ENCODE measurements around the gene TGFBR3L.

The TGFBR3L gene

DNA sequence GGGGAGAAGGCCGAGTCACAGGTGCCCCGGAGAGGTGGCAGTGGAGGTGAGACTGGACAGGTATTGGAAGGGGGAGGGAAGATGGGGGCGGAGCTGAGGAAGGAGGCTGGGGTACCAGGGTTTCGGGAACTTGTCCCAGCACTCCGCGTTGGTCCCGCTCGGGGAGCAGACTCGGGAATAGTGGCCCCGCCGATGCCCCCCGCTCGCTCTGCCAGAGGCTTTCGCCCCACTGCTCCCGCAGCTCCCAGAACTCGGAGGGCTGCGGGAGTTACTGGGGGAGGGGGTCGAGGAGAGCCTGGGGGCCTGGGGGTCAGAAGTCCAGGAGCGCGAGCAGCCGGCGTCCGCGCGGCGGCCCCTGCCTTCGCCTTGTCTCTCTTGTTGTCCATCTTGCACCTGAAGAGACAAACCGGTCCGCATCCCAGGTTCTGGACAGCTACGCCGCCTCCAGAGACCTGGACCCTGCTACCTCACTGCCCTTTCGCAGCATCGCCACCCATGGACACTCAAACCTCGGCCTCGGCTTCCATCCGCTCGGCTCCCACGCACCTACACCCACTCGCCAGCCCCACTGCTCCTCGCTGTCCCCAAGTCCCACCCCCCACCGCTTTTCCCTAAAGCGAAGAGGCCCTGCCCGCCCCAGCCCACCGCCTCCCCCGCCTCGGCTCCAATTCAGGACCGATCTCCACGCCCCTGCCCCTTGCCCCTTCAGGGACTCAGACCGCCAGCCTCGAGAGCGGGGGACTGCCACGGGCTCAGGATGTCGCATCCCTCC lies 41.1 kb upstream of the TGFBR3L start:
- H3K4me3 ChIP-seq (ENCODE audit: low read length), result no peak overlapping the region
- no peak for DNase-seq (ENCODE audit: low read depth)
- TF ChIP-seq, protein P1, sequence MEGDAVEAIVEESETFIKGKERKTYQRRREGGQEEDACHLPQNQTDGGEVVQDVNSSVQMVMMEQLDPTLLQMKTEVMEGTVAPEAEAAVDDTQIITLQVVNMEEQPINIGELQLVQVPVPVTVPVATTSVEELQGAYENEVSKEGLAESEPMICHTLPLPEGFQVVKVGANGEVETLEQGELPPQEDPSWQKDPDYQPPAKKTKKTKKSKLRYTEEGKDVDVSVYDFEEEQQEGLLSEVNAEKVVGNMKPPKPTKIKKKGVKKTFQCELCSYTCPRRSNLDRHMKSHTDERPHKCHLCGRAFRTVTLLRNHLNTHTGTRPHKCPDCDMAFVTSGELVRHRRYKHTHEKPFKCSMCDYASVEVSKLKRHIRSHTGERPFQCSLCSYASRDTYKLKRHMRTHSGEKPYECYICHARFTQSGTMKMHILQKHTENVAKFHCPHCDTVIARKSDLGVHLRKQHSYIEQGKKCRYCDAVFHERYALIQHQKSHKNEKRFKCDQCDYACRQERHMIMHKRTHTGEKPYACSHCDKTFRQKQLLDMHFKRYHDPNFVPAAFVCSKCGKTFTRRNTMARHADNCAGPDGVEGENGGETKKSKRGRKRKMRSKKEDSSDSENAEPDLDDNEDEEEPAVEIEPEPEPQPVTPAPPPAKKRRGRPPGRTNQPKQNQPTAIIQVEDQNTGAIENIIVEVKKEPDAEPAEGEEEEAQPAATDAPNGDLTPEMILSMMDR (IDR thresholded peaks at IDR 0.05; ENCODE audit: insufficient read depth, low read depth, low read length, missing control alignments), result no peak

DNA sequence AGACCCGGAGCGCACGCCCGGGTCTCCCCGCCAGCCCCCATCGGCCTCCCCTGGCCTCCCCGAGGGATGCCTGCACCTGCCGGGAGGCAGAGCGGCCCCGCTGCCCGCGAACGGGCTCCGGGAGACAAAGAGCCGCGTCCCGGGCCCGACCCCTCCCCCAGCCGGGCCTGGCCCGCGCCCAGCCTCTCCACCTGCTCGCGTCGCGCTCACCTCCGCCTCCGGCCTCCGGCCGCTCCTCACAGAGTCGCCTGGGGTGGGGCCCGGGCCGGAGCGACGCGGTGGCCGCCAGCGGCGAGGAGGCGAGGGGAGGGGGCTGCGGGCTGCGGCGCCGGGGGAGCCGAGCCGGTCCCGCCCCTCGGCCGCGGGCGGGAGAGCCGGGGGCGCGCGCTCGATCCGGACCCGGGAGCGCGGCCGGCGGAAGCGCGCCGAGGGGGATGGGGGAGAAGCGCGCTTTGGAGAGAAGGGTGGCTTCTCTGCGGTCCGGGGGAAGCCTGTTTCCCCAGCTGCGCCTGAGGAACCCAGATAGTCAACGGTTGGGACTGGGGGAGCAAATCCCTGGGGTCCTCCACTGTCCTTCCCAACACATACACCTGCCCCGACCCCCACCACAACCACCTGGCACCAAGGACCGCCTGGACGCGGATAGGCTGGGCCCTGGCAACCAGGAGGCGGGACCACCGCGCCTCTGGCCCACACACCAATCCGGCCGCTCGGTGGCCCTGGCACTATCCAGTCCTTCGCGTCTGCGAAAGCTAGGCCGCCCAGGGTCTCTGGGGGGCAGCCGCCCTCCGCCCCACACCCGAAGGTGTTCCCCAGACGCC lies 40.3 kb upstream of the TGFBR3L start, which contains the start of gene PRR36:
PRR36 (minus strand) TSS at position 315 of the 821 bp plus-strand sequence. CDS start 701 bp downstream, outside the sequence.
- peak; percentile 24 for DNase-seq (ENCODE audit: low read depth)
- no peak within 1 kb of the TSS for H3K4me3 ChIP-seq (ENCODE audit: low read length)
- TF ChIP-seq, protein P1 (IDR thresholded peaks at IDR 0.05; ENCODE audit: insufficient read depth, low read depth, low read length, missing control alignments), result no peak

- H3K4me3 ChIP-seq (ENCODE audit: low read length), result no peak overlapping the region
- TF ChIP-seq, protein P1 (IDR thresholded peaks at IDR 0.05; ENCODE audit: insufficient read depth, low read depth, low read length, missing control alignments), result no peak
Observed at GRCh38 chr19:7874897-7875273, 39.7 kb upstream of the TGFBR3L start.

DNA sequence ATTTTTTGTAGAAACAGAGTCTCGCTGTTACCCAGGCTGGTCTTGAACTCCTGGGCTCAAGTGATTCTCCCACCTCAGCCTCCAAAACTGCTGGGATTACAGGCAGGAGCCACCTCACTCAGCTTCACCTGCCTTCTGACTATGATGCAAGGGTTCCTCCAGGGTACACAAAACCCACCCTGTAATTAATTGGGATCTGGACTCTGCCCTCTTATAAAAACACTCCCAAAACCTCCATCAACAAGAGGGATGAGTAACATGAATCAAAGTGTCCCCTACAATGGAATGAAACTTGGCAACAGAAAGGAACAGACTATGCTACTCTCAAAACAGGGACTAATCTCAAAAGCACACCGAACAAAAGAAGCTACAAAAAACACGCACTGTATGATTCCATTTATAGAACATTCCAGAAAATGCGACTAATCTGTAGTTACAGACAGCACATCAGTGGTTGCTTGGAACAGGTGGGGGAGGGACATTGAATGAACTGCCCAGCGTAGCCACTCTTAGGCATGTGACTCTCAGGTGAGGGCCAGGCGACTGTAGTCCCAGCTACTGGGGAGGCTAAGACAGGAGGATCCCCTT lies 37.3 kb upstream of the TGFBR3L start:
- no peak overlapping the region for H3K4me3 ChIP-seq (ENCODE audit: low read length)
- DNase-seq (ENCODE audit: low read depth), result no peak
- TF ChIP-seq, protein P1 (IDR thresholded peaks at IDR 0.05; ENCODE audit: insufficient read depth, low read depth, low read length, missing control alignments), result no peak

More at GRCh38 chr19:7874897-7875273, 39.7 kb upstream of the TGFBR3L start:
- no peak for DNase-seq (ENCODE audit: low read depth)

- no peak for DNase-seq (ENCODE audit: low read depth)
- TF ChIP-seq, protein P1 (IDR thresholded peaks at IDR 0.05; ENCODE audit: insufficient read depth, low read depth, low read length, missing control alignments), result no peak
- no peak overlapping the region for H3K4me3 ChIP-seq (ENCODE audit: low read length)
Observed at GRCh38 chr19:7879111-7879807, 35.4 kb upstream of the TGFBR3L start.

DNA sequence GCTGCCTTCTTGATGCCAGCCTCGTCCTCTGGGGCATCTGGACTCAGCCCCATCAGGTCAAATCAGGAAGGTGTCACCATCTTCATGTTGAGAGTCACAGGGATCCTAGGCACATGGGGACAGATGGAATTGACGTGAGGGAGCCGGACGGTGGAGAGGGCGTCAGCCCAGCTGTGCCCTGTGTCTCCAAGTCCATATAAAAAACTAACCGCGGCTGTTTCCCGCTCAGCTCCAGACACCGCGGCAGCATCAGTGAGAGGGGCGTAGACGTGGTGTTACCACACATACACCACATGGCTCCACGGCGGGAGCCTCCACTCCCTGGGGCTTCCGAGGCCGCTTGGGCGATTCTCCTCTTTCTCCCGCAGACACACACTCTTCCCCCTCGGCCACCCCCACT lies 34.8 kb upstream of the TGFBR3L start:
- no peak overlapping the region for H3K4me3 ChIP-seq (ENCODE audit: low read length)
- TF ChIP-seq, protein P1 (IDR thresholded peaks at IDR 0.05; ENCODE audit: insufficient read depth, low read depth, low read length, missing control alignments), result no peak
- no peak for DNase-seq (ENCODE audit: low read depth)
